H1 (cell line): ENCODE measurements around the gene NDEL1. TPM values are rescaled to one million over a fixed set of nuclear protein-coding genes. Genes with fewer than 3 reads are reported as not detected.

Experiments used
- CTCF ChIA-PET: fragments of 300-600 bp; sonication (Branson Sonifier 250); formaldehyde crosslinking; loops from one replicate; lab custom pipeline; 2021; ENCODE audit not compliant: partially characterized antibody; lab: Charles Lee
- POLR2A ChIA-PET: fragments of 300-600 bp; sonication (Branson Sonifier 250); formaldehyde crosslinking; loops from one replicate; lab custom pipeline; 2021; ENCODE audit warnings: inconsistent platforms; ENCODE audit not compliant: partially characterized antibody; lab: Charles Lee
- DNase-seq, 2 experiments: peaks; one replicate each; pipeline versions ENCODE4 v3.0.0 to v3.0.0-alpha.2; 2010 to 2022; ENCODE audit warnings: low spot score in 2 of 2, low read depth in 1 of 2, mixed read lengths in 1 of 2
- FAIRE-seq: peaks from 2 replicates; lab custom pipeline; 2011; peaks lifted over from hg19 to GRCh38; lab: Jason Lieb, UNC
- H2AFZ ChIP-seq: 2 replicates; pipeline ENCODE4 v1.8.1; 2012; ENCODE audit warnings: low read length, inconsistent platforms
- H2AK5ac ChIP-seq: 2 replicates; pipeline ENCODE4 v1.6.1; 2013; ENCODE audit warnings: low read depth, low read length
- H2BK120ac ChIP-seq: replicated peaks from 2 replicates; pipeline ENCODE3; 2013; ENCODE audit warnings: low read depth, low read length, inconsistent platforms
- H2BK12ac ChIP-seq: 2 replicates; pipeline ENCODE4 v1.6.1; 2013; ENCODE audit warnings: low read depth, low read length
- H2BK15ac ChIP-seq: 2 replicates; pipeline ENCODE4 v1.6.1; 2013; ENCODE audit warnings: low read length
- H2BK20ac ChIP-seq: 2 replicates; pipeline ENCODE4 v1.6.1; 2013; ENCODE audit warnings: low read length
- H2BK5ac ChIP-seq: 2 replicates; pipeline ENCODE4 v1.6.1; 2013; ENCODE audit warnings: low read depth, low read length
- H3K14ac ChIP-seq: 2 replicates; pipeline ENCODE4 v1.6.1; 2013; ENCODE audit warnings: inconsistent platforms; ENCODE audit not compliant: insufficient read length
- H3K18ac ChIP-seq: 2 replicates; pipeline ENCODE4 v1.6.1; 2013; ENCODE audit warnings: low read length; ENCODE audit errors: extremely low read depth
- H3K23ac ChIP-seq: 2 replicates; pipeline ENCODE4 v1.6.1; 2013; ENCODE audit warnings: inconsistent platforms; ENCODE audit not compliant: insufficient read length
- H3K23me2 ChIP-seq: 2 replicates; pipeline ENCODE4 v1.6.1; 2013; ENCODE audit warnings: low read depth, low read length
- H3K27ac ChIP-seq: 2 replicates; pipeline ENCODE4 v1.6.1; 2011; ENCODE audit warnings: low read depth, low read length, inconsistent platforms
- H3K27me3 ChIP-seq, 4 experiments: replicated peaks in 1 of 4; 1 replicate in 1 of 4; 2 replicates in 3 of 4; pipeline versions ENCODE4 v1.6.1 to v1.8.1; 2011 to 2013; ENCODE audit warnings: low read length in 3 of 4, mild to moderate bottlenecking in 3 of 4, inconsistent platforms in 2 of 4, mixed read lengths in 2 of 4, moderate library complexity in 1 of 4; ENCODE audit not compliant: control insufficient read depth in 3 of 4, insufficient read depth in 3 of 4; ENCODE audit errors: extremely low read depth in 1 of 4
- H3K36me3 ChIP-seq, 4 experiments: 2 replicates each; pipeline versions ENCODE4 v1.6.1 to v1.8.1; 2011 to 2013; ENCODE audit warnings: mild to moderate bottlenecking in 4 of 4, low read length in 3 of 4, moderate library complexity in 2 of 4, control low read depth in 1 of 4, inconsistent platforms in 1 of 4; ENCODE audit not compliant: insufficient read depth in 4 of 4, control insufficient read depth in 2 of 4
- H3K4ac ChIP-seq: replicated peaks from 2 replicates; pipeline ENCODE3; 2013; ENCODE audit warnings: low read length, low read depth, mixed read lengths, inconsistent platforms; ENCODE audit not compliant: insufficient read length
- H3K4me1 ChIP-seq, 4 experiments: replicated peaks in 1 of 4; 1 replicate in 1 of 4; 2 replicates in 3 of 4; pipeline versions ENCODE4 v1.6.1 to v1.8.1; 2011 to 2013; ENCODE audit warnings: low read length in 3 of 4, inconsistent platforms in 2 of 4, mixed read lengths in 1 of 4; ENCODE audit not compliant: insufficient read depth in 4 of 4, control insufficient read depth in 3 of 4
- H3K4me2 ChIP-seq, 2 experiments: 2 replicates each; pipeline versions ENCODE4 v1.6.1 to v1.8.1; 2011 to 2013; ENCODE audit warnings: low read depth in 2 of 2, low read length in 2 of 2, control low read depth in 1 of 2, inconsistent platforms in 1 of 2, mild to moderate bottlenecking in 1 of 2; ENCODE audit not compliant: insufficient read depth in 1 of 2
- H3K4me3 ChIP-seq, 4 experiments: fragments of 200-600, 300-600 bp in 1 of 4; sonication (generic), shearing (Covaris generic), sonication (Bioruptor Twin) in 1 of 4; 2 replicates each; pipeline versions ENCODE4 v1.5.1 to v1.8.1; 2011 to 2016; ENCODE audit warnings: low read length in 4 of 4, low read depth in 3 of 4, control low read depth in 2 of 4, inconsistent platforms in 2 of 4, mild to moderate bottlenecking in 2 of 4, mixed read lengths in 1 of 4, moderate library complexity in 1 of 4; ENCODE audit not compliant: insufficient read depth in 2 of 4; ENCODE audit errors: extremely low read depth in 1 of 4
- H3K56ac ChIP-seq: replicated peaks from 2 replicates; pipeline ENCODE3; 2013; ENCODE audit warnings: low read depth, mild to moderate bottlenecking, mixed read lengths, low read length, inconsistent platforms; ENCODE audit not compliant: insufficient read length
- H3K79me1 ChIP-seq: 2 replicates; pipeline ENCODE4 v1.6.1; 2013; ENCODE audit warnings: low read depth, low read length, control low read depth
- H3K79me2 ChIP-seq, 2 experiments: 2 replicates each; pipeline versions ENCODE4 v1.6.1 to v1.8.1; 2012 to 2013; ENCODE audit warnings: low read length in 2 of 2, mild to moderate bottlenecking in 2 of 2, inconsistent platforms in 1 of 2; ENCODE audit not compliant: insufficient read depth in 2 of 2, control insufficient read depth in 1 of 2
- H3K9ac ChIP-seq, 4 experiments: replicated peaks in 1 of 4; 1 replicate in 1 of 4; 2 replicates in 3 of 4; pipeline versions ENCODE4 v1.6.1 to v1.8.1; 2011 to 2013; ENCODE audit warnings: low read depth in 3 of 4, low read length in 3 of 4, control low read depth in 2 of 4, mild to moderate bottlenecking in 2 of 4, moderate library complexity in 2 of 4, inconsistent platforms in 1 of 4; ENCODE audit errors: extremely low read depth in 1 of 4
- H3K9me3 ChIP-seq, 2 experiments: 2 replicates each; pipeline versions ENCODE4 v1.6.1 to v1.8.1; 2012 to 2013; ENCODE audit warnings: mild to moderate bottlenecking in 2 of 2, moderate library complexity in 2 of 2, control low read depth in 1 of 2, inconsistent platforms in 1 of 2, low read depth in 1 of 2, low read length in 1 of 2, mixed read lengths in 1 of 2; ENCODE audit not compliant: insufficient read depth in 2 of 2
- H4K20me1 ChIP-seq, 2 experiments: replicated peaks in 1 of 2; 2 replicates each; pipeline versions ENCODE3 to v1.8.1; 2011 to 2013; ENCODE audit warnings: inconsistent platforms in 2 of 2, low read length in 2 of 2, mild to moderate bottlenecking in 1 of 2; ENCODE audit not compliant: insufficient read depth in 2 of 2, control insufficient read depth in 1 of 2
- H4K5ac ChIP-seq: 2 replicates; pipeline ENCODE4 v1.6.1; 2013; ENCODE audit warnings: low read length, low read depth, mixed read lengths, inconsistent platforms; ENCODE audit not compliant: insufficient read length
- H4K8ac ChIP-seq: 2 replicates; pipeline ENCODE4 v1.8.0; 2013; ENCODE audit warnings: mild to moderate bottlenecking, moderate library complexity, low read length, inconsistent platforms; ENCODE audit not compliant: insufficient read depth; ENCODE audit errors: extremely low read depth
- H4K91ac ChIP-seq: replicated peaks from 2 replicates; pipeline ENCODE3; 2013; ENCODE audit warnings: low read length, mixed read lengths, inconsistent platforms; ENCODE audit not compliant: insufficient read length
- CBX5 ChIP-seq: fragments of 300-800, 300-1000 bp; sonication (generic); IDR thresholded peaks from 2 replicates; pipeline ENCODE4 v1.7.1; 2016; ENCODE audit warnings: antibody characterized with exemption, low read length, low read depth
- PHF8 ChIP-seq: fragments of 200-600 bp; sonication (generic); conservative IDR thresholded peaks from 2 replicates; pipeline ENCODE4 v1.7.1; 2012; ENCODE audit warnings: low read depth, mild to moderate bottlenecking, inconsistent platforms, low read length, moderate library complexity
- RAD21 ChIP-seq, 2 experiments: IDR thresholded peaks in 1 of 2; conservative IDR thresholded peaks in 1 of 2; 2 replicates each; pipeline ENCODE4 v1.6.1; 2011; ENCODE audit warnings: low read depth in 2 of 2, low read length in 2 of 2, improper control_type of control experiment in 1 of 2, inconsistent platforms in 1 of 2, mild to moderate bottlenecking in 1 of 2, moderate library complexity in 1 of 2
- SP2 ChIP-seq: IDR thresholded peaks from 2 replicates; pipeline ENCODE4 v1.6.1; 2012; ENCODE audit warnings: mild to moderate bottlenecking, low read length, inconsistent platforms
- SRF ChIP-seq: IDR thresholded peaks from 2 replicates; pipeline ENCODE4 v1.6.1; 2011; ENCODE audit warnings: mild to moderate bottlenecking, low read depth, low read length, moderate library complexity
- SUZ12 ChIP-seq: fragments of 200-600 bp; sonication (generic); IDR thresholded peaks from 2 replicates; pipeline ENCODE4 v1.6.1; 2012; ENCODE audit warnings: mild to moderate bottlenecking, inconsistent platforms, low read length, moderate library complexity, mixed read lengths
- TBP ChIP-seq: IDR thresholded peaks from 2 replicates; pipeline ENCODE4 v1.6.1; 2011; ENCODE audit warnings: low read depth, low read length, improper control_type of control experiment
- WGBS, 2 experiments: shearing (Covaris generic) in 1 of 2; methylation state at CpG; one replicate each; pipeline versions ENCODE4 v1.1.6 to v1.1.7; 2013 to 2015; ENCODE audit warnings: low lambda C conversion rate in 2 of 2, mixed read lengths in 2 of 2, inconsistent platforms in 1 of 2, low coverage in 1 of 2, missing lambda C conversion rate in 1 of 2; ENCODE audit not compliant: insufficient replicate concordance in 2 of 2, insufficient coverage in 1 of 2, insufficient read length in 1 of 2; ENCODE audit errors: extremely low coverage in 1 of 2, missing lambda C conversion rate in 1 of 2; 5-methylcytosine and 5-hydroxymethylcytosine counted together
- polyA plus RNA-seq, 7 experiments: library from polyadenylated mRNA; depleted of rRNA in 3 of 7; stranded (reverse) in 5 of 7; unstranded in 2 of 7; fragments of >200 nt in 5 of 7; fragments of 200-250 nt in 2 of 7; gene quantifications; 1 replicate in 5 of 7; 2 replicates in 1 of 7; 4 replicates in 1 of 7; pipeline versions ENCODE4 v1.2.1 to v1.2.3, GENCODE V29; 2011 to 2013; ENCODE audit warnings: missing spikeins in 2 of 7, mixed read lengths in 2 of 7
- total RNA-seq: library from RNA; stranded (reverse); fragmentation: NEBNext Ultra II Directional; extraction: Animal tissue kit (Norgen Biotek cat#: 25700); gene quantifications from 2 replicates; pipeline ENCODE4 v1.2.1, GENCODE V29; 2021
- TF ChIP-seq, protein P1 (sequence below): IDR thresholded peaks from 2 replicates; pipeline ENCODE4 v1.6.1; 2012; ENCODE audit warnings: low read length, inconsistent platforms
- TF ChIP-seq, protein P2 (sequence below), 3 experiments: IDR thresholded peaks; 1 replicate in 2 of 3; 2 replicates in 1 of 3; pipeline versions ENCODE4 v1.5.1 to v1.6.1; 2011; ENCODE audit warnings: low read length in 3 of 3, mild to moderate bottlenecking in 3 of 3, inconsistent platforms in 2 of 3, low read depth in 1 of 3, moderate library complexity in 1 of 3; ENCODE audit not compliant: insufficient read depth in 1 of 3; ENCODE audit errors: control extremely low read depth in 1 of 3

Gene NDEL1
- total and polyA plus RNA-seq, 2 of the 8 experiments (the other 6 are each of a cell fraction or from before 2014, with no cell fraction given) = 31.1 to 32.9 TPM

DNA sequence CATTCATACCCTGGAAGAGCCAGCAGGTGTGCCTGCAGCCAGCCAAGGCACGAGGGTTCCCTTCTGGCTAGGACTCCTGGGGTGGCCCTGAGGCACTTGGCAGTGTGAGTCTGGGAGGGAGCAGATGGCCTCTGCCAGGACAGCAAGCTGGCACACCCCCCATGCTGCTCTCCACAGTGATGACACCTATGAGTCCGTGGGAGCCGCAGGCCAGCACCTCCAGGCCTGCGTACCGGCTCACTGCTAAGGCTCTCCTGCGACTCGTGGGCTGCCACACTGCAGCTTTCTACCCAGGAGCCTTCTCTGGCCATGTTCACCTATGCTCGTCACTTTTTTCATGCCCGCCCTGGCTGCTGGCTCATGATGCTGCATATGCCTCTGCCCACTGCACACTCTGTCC is 68.1 kb downstream of the NDEL1 start:
- H3K18ac ChIP-seq = no peak overlapping the region
- H3K36me3 ChIP-seq = peaks cover 67 to 93% (median 85%) of the 10 kb centered on the region in 4 experiments
- no peak overlapping the region for H3K23ac ChIP-seq
- no peak overlapping the region for H3K4ac ChIP-seq
- H4K91ac ChIP-seq = no peak overlapping the region
- no peak overlapping the region for H2BK12ac ChIP-seq
- H4K5ac ChIP-seq = no peak overlapping the region
- H3K9ac ChIP-seq = no peak overlapping the region
- no peaks in the 10 kb centered on the region for H3K27me3 ChIP-seq
- WGBS, 2 experiments = 96% methylated on average over 7 of the region's 9 CpGs; no CpG with 5 or more reads in 1 of the 2 experiments
- H2BK20ac ChIP-seq = no peak overlapping the region
- H3K79me2 ChIP-seq = no peaks in the 10 kb centered on the region
- no peak overlapping the region for H2BK15ac ChIP-seq
- no peak overlapping the region for H2BK120ac ChIP-seq
- no peak overlapping the region for H3K27ac ChIP-seq
- H4K20me1 ChIP-seq = peaks cover 4 to 8% of the 10 kb centered on the region in 2 experiments
- H2BK5ac ChIP-seq = no peak overlapping the region
- H2AK5ac ChIP-seq = no peak overlapping the region
- POLR2A ChIA-PET = interaction anchor here (1.5 kb wide), 1 partner anchor 11 kb away, joined by 3 read pairs; no protein-coding TSS in a partner anchor
- H3K23me2 ChIP-seq = no peaks in the 10 kb centered on the region
- no peak overlapping the region for H3K4me3 ChIP-seq
- no peaks in the 10 kb centered on the region for H3K4me1 ChIP-seq
- CTCF ChIA-PET = interaction anchor here (0.7 to 1.5 kb wide), 2 partner anchors 12 to 72 kb away, joined by 3 to 4 read pairs; no protein-coding TSS in a partner anchor
- H4K8ac ChIP-seq = no peak overlapping the region
- FAIRE-seq (no peak), DNase-seq (no peak)
- no peak overlapping the region for H3K4me2 ChIP-seq
- no peaks in the 10 kb centered on the region for H3K9me3 ChIP-seq
- no peak overlapping the region for H2AFZ ChIP-seq
- no peaks in the 10 kb centered on the region; the same call in 1 of the 2 replicates for H3K79me1 ChIP-seq
- no peak overlapping the region for H3K14ac ChIP-seq
- H3K56ac ChIP-seq = no peak overlapping the region
- TF ChIP-seq SP2 = no peak
- TF ChIP-seq, protein P1, sequence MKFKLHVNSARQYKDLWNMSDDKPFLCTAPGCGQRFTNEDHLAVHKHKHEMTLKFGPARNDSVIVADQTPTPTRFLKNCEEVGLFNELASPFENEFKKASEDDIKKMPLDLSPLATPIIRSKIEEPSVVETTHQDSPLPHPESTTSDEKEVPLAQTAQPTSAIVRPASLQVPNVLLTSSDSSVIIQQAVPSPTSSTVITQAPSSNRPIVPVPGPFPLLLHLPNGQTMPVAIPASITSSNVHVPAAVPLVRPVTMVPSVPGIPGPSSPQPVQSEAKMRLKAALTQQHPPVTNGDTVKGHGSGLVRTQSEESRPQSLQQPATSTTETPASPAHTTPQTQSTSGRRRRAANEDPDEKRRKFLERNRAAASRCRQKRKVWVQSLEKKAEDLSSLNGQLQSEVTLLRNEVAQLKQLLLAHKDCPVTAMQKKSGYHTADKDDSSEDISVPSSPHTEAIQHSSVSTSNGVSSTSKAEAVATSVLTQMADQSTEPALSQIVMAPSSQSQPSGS = no peak
- TF ChIP-seq CBX5 = no peak
- TF ChIP-seq, protein P2, sequence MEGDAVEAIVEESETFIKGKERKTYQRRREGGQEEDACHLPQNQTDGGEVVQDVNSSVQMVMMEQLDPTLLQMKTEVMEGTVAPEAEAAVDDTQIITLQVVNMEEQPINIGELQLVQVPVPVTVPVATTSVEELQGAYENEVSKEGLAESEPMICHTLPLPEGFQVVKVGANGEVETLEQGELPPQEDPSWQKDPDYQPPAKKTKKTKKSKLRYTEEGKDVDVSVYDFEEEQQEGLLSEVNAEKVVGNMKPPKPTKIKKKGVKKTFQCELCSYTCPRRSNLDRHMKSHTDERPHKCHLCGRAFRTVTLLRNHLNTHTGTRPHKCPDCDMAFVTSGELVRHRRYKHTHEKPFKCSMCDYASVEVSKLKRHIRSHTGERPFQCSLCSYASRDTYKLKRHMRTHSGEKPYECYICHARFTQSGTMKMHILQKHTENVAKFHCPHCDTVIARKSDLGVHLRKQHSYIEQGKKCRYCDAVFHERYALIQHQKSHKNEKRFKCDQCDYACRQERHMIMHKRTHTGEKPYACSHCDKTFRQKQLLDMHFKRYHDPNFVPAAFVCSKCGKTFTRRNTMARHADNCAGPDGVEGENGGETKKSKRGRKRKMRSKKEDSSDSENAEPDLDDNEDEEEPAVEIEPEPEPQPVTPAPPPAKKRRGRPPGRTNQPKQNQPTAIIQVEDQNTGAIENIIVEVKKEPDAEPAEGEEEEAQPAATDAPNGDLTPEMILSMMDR (IDR thresholded peaks at IDR 0.05; ENCODE audit: control extremely low read depth in 1 of 3, insufficient read depth in 1 of 3, low read depth in 1 of 3, low read length in 3 of 3) = no peak
- TF ChIP-seq SUZ12 = no peak
- TF ChIP-seq PHF8 = no peak
- no peak for TF ChIP-seq RAD21 (IDR thresholded peaks at IDR 0.05 in 1 of 2, conservative IDR thresholded peaks at IDR 0.05 in 1 of 2; ENCODE audit: low read depth in 2 of 2, low read length in 2 of 2)
- TF ChIP-seq TBP = no peak
- no peak for TF ChIP-seq SRF
